Tibial nerve (tissue), 4 donors: ENCODE results near the gene TMCO2.

Source experiments
- EP300 ChIP-seq, 2 donors: sonication (generic); formaldehyde crosslinking; IDR thresholded peaks; one replicate each; pipeline ENCODE4 v1.6.1; 2017; ENCODE audit warnings: antibody characterized with exemption in 2 of 2, mild to moderate bottlenecking in 1 of 2
- POLR2A ChIP-seq, 2 donors: fragments of 450-650 bp; IDR thresholded peaks; one replicate each; pipeline ENCODE4 v1.6.1; 2017; ENCODE audit warnings: antibody characterized with exemption in 2 of 2, mild to moderate bottlenecking in 2 of 2, moderate library complexity in 2 of 2
- TF ChIP-seq, protein P1 (sequence below), 5 experiments: fragments of 200-600 bp in 3 of 5; fragments of 450-650 bp in 2 of 5; sonication (generic) in 3 of 5; IDR thresholded peaks; one replicate each; pipeline ENCODE4 v1.5.1; 2016 to 2019; ENCODE audit warnings: antibody characterized with exemption in 5 of 5, mild to moderate bottlenecking in 3 of 5, moderate library complexity in 2 of 5

DNA sequence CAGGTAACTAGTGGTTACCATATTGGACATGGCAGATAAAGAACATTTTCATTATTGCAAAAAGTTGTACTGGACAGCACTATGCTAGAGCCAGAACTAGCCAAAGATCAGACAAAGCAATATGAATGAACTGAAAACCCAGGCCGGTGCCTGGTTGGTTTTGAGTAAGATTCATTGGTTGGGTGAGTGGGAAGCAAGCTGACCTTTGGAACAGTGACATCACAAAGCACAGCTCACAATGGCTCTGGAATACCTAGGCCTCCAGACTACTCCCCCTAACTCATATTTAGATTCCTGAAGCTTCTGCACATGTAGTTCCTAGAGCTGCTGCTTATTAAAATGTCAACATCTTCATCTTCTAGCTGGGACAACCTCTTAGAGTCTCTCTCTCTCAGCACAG, at the start of gene TMCO2:
- TF ChIP-seq, protein P1, sequence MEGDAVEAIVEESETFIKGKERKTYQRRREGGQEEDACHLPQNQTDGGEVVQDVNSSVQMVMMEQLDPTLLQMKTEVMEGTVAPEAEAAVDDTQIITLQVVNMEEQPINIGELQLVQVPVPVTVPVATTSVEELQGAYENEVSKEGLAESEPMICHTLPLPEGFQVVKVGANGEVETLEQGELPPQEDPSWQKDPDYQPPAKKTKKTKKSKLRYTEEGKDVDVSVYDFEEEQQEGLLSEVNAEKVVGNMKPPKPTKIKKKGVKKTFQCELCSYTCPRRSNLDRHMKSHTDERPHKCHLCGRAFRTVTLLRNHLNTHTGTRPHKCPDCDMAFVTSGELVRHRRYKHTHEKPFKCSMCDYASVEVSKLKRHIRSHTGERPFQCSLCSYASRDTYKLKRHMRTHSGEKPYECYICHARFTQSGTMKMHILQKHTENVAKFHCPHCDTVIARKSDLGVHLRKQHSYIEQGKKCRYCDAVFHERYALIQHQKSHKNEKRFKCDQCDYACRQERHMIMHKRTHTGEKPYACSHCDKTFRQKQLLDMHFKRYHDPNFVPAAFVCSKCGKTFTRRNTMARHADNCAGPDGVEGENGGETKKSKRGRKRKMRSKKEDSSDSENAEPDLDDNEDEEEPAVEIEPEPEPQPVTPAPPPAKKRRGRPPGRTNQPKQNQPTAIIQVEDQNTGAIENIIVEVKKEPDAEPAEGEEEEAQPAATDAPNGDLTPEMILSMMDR (IDR thresholded peaks at IDR 0.05): no peak
- TF ChIP-seq POLR2A (IDR thresholded peaks at IDR 0.05) (no peak), EP300 (IDR thresholded peaks at IDR 0.05) (no peak)
